ENCODE measurements around the gene DNAH17. TPM values are rescaled to one million over a fixed set of nuclear protein-coding genes. Genes with fewer than 3 reads are reported as not detected.

Gene DNAH17
- total RNA-seq, 1 experiment from 2014 or later, result 0.23 TPM

GRCh38 chr17:78398390-78398789 lies 178.8 kb downstream of the DNAH17 start:
- no TSS peak for BruUV-seq (replicated peaks)
- H3K9me3 ChIP-seq, result no peaks in the 10 kb centered on the region
- no peak for TF ChIP-seq CTCF (IDR thresholded peaks at IDR 0.05; ENCODE audit: insufficient read depth in 1 of 2, low read depth in 1 of 2, low read length in 1 of 2, severe bottlenecking in 1 of 2, unreplicated experiment in 1 of 2)
- ChIA-PET POLR2A (no interaction called here), CTCF (interaction anchor here (1.1 kb wide), 1 partner anchor 8 kb away, joined by 3 read pairs; no protein-coding TSS in a partner anchor)
- H3K27me3 ChIP-seq (replicated peaks; ENCODE audit: control insufficient read depth, insufficient read depth, low read length), result no peaks in the 10 kb centered on the region
- Mint-ChIP-seq H3K36me3 (ENCODE audit: insufficient read depth, unreplicated experiment) (peaks cover 96% of the 10 kb centered on the region), H3K9me3 (ENCODE audit: unreplicated experiment) (no peaks in the 10 kb centered on the region), H3K27ac (ENCODE audit: unreplicated experiment) (peak overlapping the region; percentile 44), H3K27me3 (ENCODE audit: insufficient read depth, unreplicated experiment) (no peaks in the 10 kb centered on the region), H3K4me1 (ENCODE audit: low read depth, unreplicated experiment) (peaks cover 29% of the 10 kb centered on the region), H3K4me3 (ENCODE audit: unreplicated experiment) (no peak overlapping the region)
- no peak for DNase-seq
- H3K4me1 ChIP-seq, result peaks cover 5% of the 10 kb centered on the region
- intact Hi-C loops (cut with micrococcal nuclease; ENCODE audit: unreplicated experiment), result no loop called here
- no peak overlapping the region for H3K4me3 ChIP-seq (ENCODE audit: low read depth, low read length)
- peaks cover 8% of the 10 kb centered on the region for H3K36me3 ChIP-seq (ENCODE audit: control insufficient read depth, insufficient read depth, low read length)

GRCh38 chr17:78397681-78398101 lies 179.5 kb downstream of the DNAH17 start:
- BruUV-seq (replicated peaks), result no TSS peak
- POLR2A ChIA-PET, result no interaction called here
- Histone ChIP-seq H3K4me1 (peaks cover 11% of the 10 kb centered on the region), H3K9me3 (no peaks in the 10 kb centered on the region), H3K4me3 (ENCODE audit: low read depth, low read length) (no peak overlapping the region), H3K27me3 (replicated peaks; ENCODE audit: control insufficient read depth, insufficient read depth, low read length) (no peaks in the 10 kb centered on the region), H3K36me3 (ENCODE audit: control insufficient read depth, insufficient read depth, low read length) (peaks cover 10% of the 10 kb centered on the region)
- Mint-ChIP-seq H3K4me3 (ENCODE audit: unreplicated experiment) (no peak overlapping the region), H3K27ac (ENCODE audit: unreplicated experiment) (peak overlapping the region; percentile 64), H3K4me1 (ENCODE audit: low read depth, unreplicated experiment) (peaks cover 29% of the 10 kb centered on the region), H3K36me3 (ENCODE audit: insufficient read depth, unreplicated experiment) (peaks cover 96% of the 10 kb centered on the region), H3K9me3 (ENCODE audit: unreplicated experiment) (no peaks in the 10 kb centered on the region), H3K27me3 (ENCODE audit: insufficient read depth, unreplicated experiment) (no peaks in the 10 kb centered on the region)
- CTCF ChIA-PET, result no interaction called here
- intact Hi-C loops (cut with micrococcal nuclease; ENCODE audit: unreplicated experiment), result no loop called here
- TF ChIP-seq CTCF (IDR thresholded peaks at IDR 0.05; ENCODE audit: insufficient read depth in 1 of 2, low read depth in 1 of 2, low read length in 1 of 2, severe bottlenecking in 1 of 2, unreplicated experiment in 1 of 2), result no peak
- DNase-seq, result no peak

GRCh38 chr17:78396441-78397337 lies 180.5 kb downstream of the DNAH17 start:
- BruUV-seq (replicated peaks), result no TSS peak
- Mint-ChIP-seq H3K4me3 (ENCODE audit: unreplicated experiment) (no peak overlapping the region), H3K4me1 (ENCODE audit: low read depth, unreplicated experiment) (peaks cover 39% of the 10 kb centered on the region), H3K27me3 (ENCODE audit: insufficient read depth, unreplicated experiment) (no peaks in the 10 kb centered on the region), H3K27ac (ENCODE audit: unreplicated experiment) (peak overlapping the region; percentile 64), H3K9me3 (ENCODE audit: unreplicated experiment) (no peaks in the 10 kb centered on the region), H3K36me3 (ENCODE audit: insufficient read depth, unreplicated experiment) (peaks cover 93% of the 10 kb centered on the region)
- Histone ChIP-seq H3K27me3 (replicated peaks; ENCODE audit: control insufficient read depth, insufficient read depth, low read length) (no peaks in the 10 kb centered on the region), H3K4me1 (peaks cover 21% of the 10 kb centered on the region), H3K9me3 (no peaks in the 10 kb centered on the region), H3K4me3 (ENCODE audit: low read depth, low read length) (no peak overlapping the region), H3K36me3 (ENCODE audit: control insufficient read depth, insufficient read depth, low read length) (peaks cover 9% of the 10 kb centered on the region)
- ChIA-PET POLR2A (no interaction called here), CTCF (interaction anchor here (1.1 kb wide), 1 partner anchor 25 kb away, joined by 7 read pairs; no protein-coding TSS in a partner anchor)
- no peak for TF ChIP-seq CTCF (IDR thresholded peaks at IDR 0.05; ENCODE audit: insufficient read depth in 1 of 2, low read depth in 1 of 2, low read length in 1 of 2, severe bottlenecking in 1 of 2, unreplicated experiment in 1 of 2)
- intact Hi-C loops (cut with micrococcal nuclease; ENCODE audit: unreplicated experiment), result no loop called here
- DNase-seq, result no peak
